ENCODE results near the gene SUGCT. TPM values are rescaled to one million over a fixed set of nuclear protein-coding genes. Genes with fewer than 3 reads are reported as not detected.

The SUGCT gene
- total and polyA plus RNA-seq, 2 of the 8 experiments (the other 6 are each of a cell fraction or from before 2014, with no cell fraction given): 2.8 to 5.4 TPM

- TF ChIP-seq, protein P1, sequence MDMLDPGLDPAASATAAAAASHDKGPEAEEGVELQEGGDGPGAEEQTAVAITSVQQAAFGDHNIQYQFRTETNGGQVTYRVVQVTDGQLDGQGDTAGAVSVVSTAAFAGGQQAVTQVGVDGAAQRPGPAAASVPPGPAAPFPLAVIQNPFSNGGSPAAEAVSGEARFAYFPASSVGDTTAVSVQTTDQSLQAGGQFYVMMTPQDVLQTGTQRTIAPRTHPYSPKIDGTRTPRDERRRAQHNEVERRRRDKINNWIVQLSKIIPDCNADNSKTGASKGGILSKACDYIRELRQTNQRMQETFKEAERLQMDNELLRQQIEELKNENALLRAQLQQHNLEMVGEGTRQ (IDR thresholded peaks at IDR 0.05; ENCODE audit: low read length): no peak
- TF ChIP-seq SAP30 (IDR thresholded peaks at IDR 0.05; ENCODE audit: insufficient read depth, insufficient replicate concordance, low read length) (no peak), RNF2 (IDR thresholded peaks at IDR 0.05; ENCODE audit: borderline replicate concordance, low read depth, low read length, missing control alignments, poor library complexity, severe bottlenecking) (no peak), EP300 (IDR thresholded peaks at IDR 0.05; ENCODE audit: borderline replicate concordance in 1 of 2, low read depth in 2 of 2, low read length in 2 of 2) (no peak), SP4 (IDR thresholded peaks at IDR 0.05; ENCODE audit: low read length) (no peak), EGR1 (IDR thresholded peaks at IDR 0.05; ENCODE audit: borderline replicate concordance, low read depth, low read length) (no peak), EZH2 (IDR thresholded peaks at IDR 0.05; ENCODE audit: low read depth, low read length, severe bottlenecking) (no peak), ATF2 (IDR thresholded peaks at IDR 0.05; ENCODE audit: low read length) (no peak)
Observed at GRCh38 chr7:40890088-40890692, 755.4 kb downstream of the SUGCT start (continued).
